ENCODE measurements around the gene CLN5.

The CLN5 gene

GRCh38 chr13:77013853-77014542 is 22.1 kb downstream of the CLN5 start:
- Histone ChIP-seq H3K9me2 (ENCODE audit: low read depth, low read length) (no peaks in the 10 kb centered on the region), H3K9ac (ENCODE audit: low read length) (no peak overlapping the region), H3K9me3 (ENCODE audit: low read length) (no peaks in the 10 kb centered on the region), H3K79me2 (ENCODE audit: insufficient read depth, low read length) (peaks cover 15% of the 10 kb centered on the region), H3K4me1 (ENCODE audit: insufficient read depth, low read length, severe bottlenecking) (no peaks in the 10 kb centered on the region), H3F3A (ENCODE audit: insufficient read depth, low read length) (no peaks in the 10 kb centered on the region), H2AFZ (ENCODE audit: low read length) (no peak overlapping the region), H4K20me1 (ENCODE audit: insufficient read depth, low read length) (no peaks in the 10 kb centered on the region), H3K36me3 (ENCODE audit: insufficient read depth, low read length) (peaks cover 98% of the 10 kb centered on the region), H3K4me3 (ENCODE audit: low read depth, low read length, poor library complexity, severe bottlenecking) (no peak overlapping the region), H3K27ac (ENCODE audit: low read depth, low read length, poor library complexity, severe bottlenecking) (no peak overlapping the region), H3K4me2 (ENCODE audit: low read length) (no peak overlapping the region), H3K27me3 (ENCODE audit: insufficient read depth, low read length) (no peaks in the 10 kb centered on the region)
- TF ChIP-seq EZH2 (IDR thresholded peaks at IDR 0.05; ENCODE audit: borderline replicate concordance, low read length): no peak
- TF ChIP-seq, protein P1, sequence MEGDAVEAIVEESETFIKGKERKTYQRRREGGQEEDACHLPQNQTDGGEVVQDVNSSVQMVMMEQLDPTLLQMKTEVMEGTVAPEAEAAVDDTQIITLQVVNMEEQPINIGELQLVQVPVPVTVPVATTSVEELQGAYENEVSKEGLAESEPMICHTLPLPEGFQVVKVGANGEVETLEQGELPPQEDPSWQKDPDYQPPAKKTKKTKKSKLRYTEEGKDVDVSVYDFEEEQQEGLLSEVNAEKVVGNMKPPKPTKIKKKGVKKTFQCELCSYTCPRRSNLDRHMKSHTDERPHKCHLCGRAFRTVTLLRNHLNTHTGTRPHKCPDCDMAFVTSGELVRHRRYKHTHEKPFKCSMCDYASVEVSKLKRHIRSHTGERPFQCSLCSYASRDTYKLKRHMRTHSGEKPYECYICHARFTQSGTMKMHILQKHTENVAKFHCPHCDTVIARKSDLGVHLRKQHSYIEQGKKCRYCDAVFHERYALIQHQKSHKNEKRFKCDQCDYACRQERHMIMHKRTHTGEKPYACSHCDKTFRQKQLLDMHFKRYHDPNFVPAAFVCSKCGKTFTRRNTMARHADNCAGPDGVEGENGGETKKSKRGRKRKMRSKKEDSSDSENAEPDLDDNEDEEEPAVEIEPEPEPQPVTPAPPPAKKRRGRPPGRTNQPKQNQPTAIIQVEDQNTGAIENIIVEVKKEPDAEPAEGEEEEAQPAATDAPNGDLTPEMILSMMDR (IDR thresholded peaks at IDR 0.05; ENCODE audit: low read length): no peak

DNA sequence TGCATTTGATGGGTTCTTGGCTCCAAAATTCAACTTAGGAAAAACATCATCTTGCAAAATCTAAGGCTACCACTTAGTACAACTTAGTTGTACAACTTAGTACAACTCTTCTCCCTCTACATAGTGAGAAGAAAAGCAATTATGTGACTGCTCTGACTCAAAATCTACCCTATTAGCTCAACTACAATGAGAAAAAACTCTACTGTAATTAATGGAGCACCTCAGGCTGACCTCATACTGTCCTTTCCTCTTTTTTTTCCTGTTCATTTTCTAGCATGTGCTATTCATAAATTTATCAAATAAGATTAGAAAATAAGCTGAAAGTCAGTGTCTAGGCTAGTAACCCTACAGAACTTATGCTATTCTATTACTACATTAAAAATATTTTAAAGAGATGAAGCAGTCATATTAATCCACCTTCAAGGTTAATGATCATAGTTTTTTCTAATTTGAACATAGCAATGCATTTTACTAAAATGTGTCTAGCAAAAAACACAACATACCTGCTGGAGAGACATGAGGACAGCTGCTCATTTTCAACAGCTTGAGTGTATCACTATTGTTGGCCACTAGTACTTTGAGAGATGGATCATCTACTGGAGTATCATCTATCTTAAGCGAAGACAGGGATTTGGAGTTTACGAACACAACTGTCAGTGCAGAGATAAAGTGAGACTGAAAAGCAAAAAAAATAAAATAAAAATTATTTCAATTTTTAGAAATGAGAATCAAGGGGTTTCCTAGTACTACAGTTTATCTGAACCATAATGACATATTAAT is 23.2 kb downstream of the CLN5 start:
- TF ChIP-seq, protein P1 (IDR thresholded peaks at IDR 0.05; ENCODE audit: low read length): no peak
- Histone ChIP-seq H2AFZ (ENCODE audit: low read length) (no peak overlapping the region), H3K9ac (ENCODE audit: low read length) (no peak overlapping the region), H3K79me2 (ENCODE audit: insufficient read depth, low read length) (peaks cover 26% of the 10 kb centered on the region), H3K4me2 (ENCODE audit: low read length) (no peak overlapping the region), H3K9me3 (ENCODE audit: low read length) (no peaks in the 10 kb centered on the region), H3K27me3 (ENCODE audit: insufficient read depth, low read length) (no peaks in the 10 kb centered on the region), H3K4me3 (ENCODE audit: low read depth, low read length, poor library complexity, severe bottlenecking) (no peak overlapping the region), H3K27ac (ENCODE audit: low read depth, low read length, poor library complexity, severe bottlenecking) (no peak overlapping the region), H3K9me2 (ENCODE audit: low read depth, low read length) (no peaks in the 10 kb centered on the region), H3K4me1 (ENCODE audit: insufficient read depth, low read length, severe bottlenecking) (peaks cover 6% of the 10 kb centered on the region), H3K36me3 (ENCODE audit: insufficient read depth, low read length) (peaks cover 90% of the 10 kb centered on the region), H3F3A (ENCODE audit: insufficient read depth, low read length) (no peaks in the 10 kb centered on the region), H4K20me1 (ENCODE audit: insufficient read depth, low read length) (no peaks in the 10 kb centered on the region)

DNA sequence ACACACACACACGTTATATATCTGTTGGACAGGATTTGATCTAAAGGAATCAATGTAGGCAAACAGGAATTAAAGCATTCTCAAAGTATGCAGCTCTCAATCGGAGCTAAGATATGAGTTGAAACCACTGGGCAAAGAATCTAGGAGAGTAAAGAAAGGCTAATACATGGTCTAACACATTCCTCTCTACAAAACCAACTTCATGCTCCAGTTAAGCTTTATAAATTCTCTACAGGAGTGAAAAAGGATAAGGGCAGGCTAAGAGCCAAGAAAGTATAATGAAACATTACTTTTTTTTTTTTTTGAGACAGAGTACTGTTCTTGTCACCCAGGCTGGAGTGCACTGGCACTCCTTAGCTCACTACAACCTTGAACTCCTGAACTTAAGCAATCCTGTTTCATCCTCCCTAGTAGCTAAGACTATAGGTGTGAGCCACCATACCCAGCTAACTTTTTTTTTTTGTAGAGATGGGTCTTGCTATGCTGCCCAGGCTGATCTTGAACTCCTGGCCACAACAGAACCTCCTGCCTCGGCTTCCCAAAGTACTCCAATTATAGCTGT is 24.5 kb downstream of the CLN5 start:
- Histone ChIP-seq H3K9ac (ENCODE audit: low read length) (no peak overlapping the region), H3K36me3 (ENCODE audit: insufficient read depth, low read length) (peaks cover 87% of the 10 kb centered on the region), H3F3A (ENCODE audit: insufficient read depth, low read length) (no peaks in the 10 kb centered on the region), H3K4me1 (ENCODE audit: insufficient read depth, low read length, severe bottlenecking) (peaks cover 7% of the 10 kb centered on the region), H3K4me2 (ENCODE audit: low read length) (no peak overlapping the region), H4K20me1 (ENCODE audit: insufficient read depth, low read length) (no peaks in the 10 kb centered on the region), H3K79me2 (ENCODE audit: insufficient read depth, low read length) (peaks cover 39% of the 10 kb centered on the region), H2AFZ (ENCODE audit: low read length) (no peak overlapping the region), H3K9me3 (ENCODE audit: low read length) (no peaks in the 10 kb centered on the region), H3K4me3 (ENCODE audit: low read depth, low read length, poor library complexity, severe bottlenecking) (no peak overlapping the region), H3K27me3 (ENCODE audit: insufficient read depth, low read length) (no peaks in the 10 kb centered on the region), H3K9me2 (ENCODE audit: low read depth, low read length) (no peaks in the 10 kb centered on the region), H3K27ac (ENCODE audit: low read depth, low read length, poor library complexity, severe bottlenecking) (no peak overlapping the region)
- TF ChIP-seq, protein P1 (IDR thresholded peaks at IDR 0.05; ENCODE audit: low read length): no peak
- no peak for TF ChIP-seq EZH2 (IDR thresholded peaks at IDR 0.05; ENCODE audit: borderline replicate concordance, low read length)

Measured in OCI-LY1 (cell line).